Measurements from ENCODE around the gene TARBP2.

DNA sequence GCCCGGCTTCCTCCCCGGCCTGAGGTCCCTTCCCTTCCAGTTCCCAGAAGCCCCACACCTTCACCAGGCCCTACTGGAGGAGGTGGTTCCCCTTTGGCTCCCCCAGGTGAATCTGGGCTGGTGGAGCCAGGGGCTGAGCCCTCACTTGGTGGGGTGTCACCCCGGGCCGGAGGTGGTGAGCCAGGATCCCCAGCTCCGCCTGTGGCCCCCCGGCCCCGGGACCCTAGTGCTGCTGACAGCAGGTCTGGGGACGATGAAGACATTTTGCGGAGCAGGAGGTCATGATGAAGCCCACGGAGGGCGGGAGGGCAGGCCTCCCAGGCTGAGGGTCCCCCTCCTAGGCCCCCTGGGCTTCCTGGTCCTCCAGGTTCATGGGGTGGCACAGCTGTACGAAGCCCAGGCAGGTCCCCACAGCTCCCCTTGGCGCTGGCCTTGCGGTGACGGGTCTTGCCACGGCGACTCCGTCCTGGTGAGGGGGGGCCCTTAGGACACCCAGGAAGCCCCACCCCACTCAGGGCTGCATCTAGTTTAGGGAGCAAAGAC lies 18.4 kb upstream of the TARBP2 start:
- TF ChIP-seq, protein P1, sequence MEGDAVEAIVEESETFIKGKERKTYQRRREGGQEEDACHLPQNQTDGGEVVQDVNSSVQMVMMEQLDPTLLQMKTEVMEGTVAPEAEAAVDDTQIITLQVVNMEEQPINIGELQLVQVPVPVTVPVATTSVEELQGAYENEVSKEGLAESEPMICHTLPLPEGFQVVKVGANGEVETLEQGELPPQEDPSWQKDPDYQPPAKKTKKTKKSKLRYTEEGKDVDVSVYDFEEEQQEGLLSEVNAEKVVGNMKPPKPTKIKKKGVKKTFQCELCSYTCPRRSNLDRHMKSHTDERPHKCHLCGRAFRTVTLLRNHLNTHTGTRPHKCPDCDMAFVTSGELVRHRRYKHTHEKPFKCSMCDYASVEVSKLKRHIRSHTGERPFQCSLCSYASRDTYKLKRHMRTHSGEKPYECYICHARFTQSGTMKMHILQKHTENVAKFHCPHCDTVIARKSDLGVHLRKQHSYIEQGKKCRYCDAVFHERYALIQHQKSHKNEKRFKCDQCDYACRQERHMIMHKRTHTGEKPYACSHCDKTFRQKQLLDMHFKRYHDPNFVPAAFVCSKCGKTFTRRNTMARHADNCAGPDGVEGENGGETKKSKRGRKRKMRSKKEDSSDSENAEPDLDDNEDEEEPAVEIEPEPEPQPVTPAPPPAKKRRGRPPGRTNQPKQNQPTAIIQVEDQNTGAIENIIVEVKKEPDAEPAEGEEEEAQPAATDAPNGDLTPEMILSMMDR (IDR thresholded peaks at IDR 0.05) = no peak
- TF ChIP-seq EP300 (IDR thresholded peaks at IDR 0.05) = no peak
